Ascending aorta (tissue), 2 donors: ENCODE data around the gene RSPH9. TPM values are rescaled to one million over a fixed set of nuclear protein-coding genes. Genes with fewer than 3 reads are reported as not detected.
"Not testable (repeated sequence)": the region's sequence is repeated elsewhere in the genome, so short reads cannot be mapped to it uniquely, and the experiment has no call there.

ENCODE experiments used
- DNase-seq, 2 donors: peaks; one replicate each; pipeline ENCODE4 v3.0.0-alpha.2; 2019; ENCODE audit warnings: low spot score in 2 of 2
- H3K27ac ChIP-seq, 2 donors: fragments of 200-600 bp; sonication (generic); one replicate each; pipeline ENCODE4 v1.5.1; 2016 to 2017; ENCODE audit warnings: mild to moderate bottlenecking in 1 of 2
- H3K27me3 ChIP-seq: fragments of 200-600 bp; sonication (generic); one replicate; pipeline ENCODE4 v1.5.1; 2017
- H3K36me3 ChIP-seq, 2 donors: fragments of 200-600 bp; sonication (generic); one replicate each; pipeline ENCODE4 v1.5.1; 2016
- H3K4me1 ChIP-seq, 2 donors: fragments of 200-600 bp; sonication (generic); one replicate each; pipeline ENCODE4 v1.5.1; 2016 to 2017; ENCODE audit warnings: mild to moderate bottlenecking in 1 of 2
- H3K4me3 ChIP-seq, 2 donors: fragments of 200-600 bp; sonication (generic); one replicate each; pipeline ENCODE4 v1.5.1; 2016 to 2017; ENCODE audit warnings: mild to moderate bottlenecking in 1 of 2
- H3K9me3 ChIP-seq, 2 donors: fragments of 200-600 bp; sonication (generic); one replicate each; pipeline ENCODE4 v1.5.1; 2016
- intact Hi-C: fragments of 100-400 bp; cut with DNase I; formaldehyde crosslinking; loops from one replicate; pipeline ENCODE4 v1.15.1; 2023
- total RNA-seq: library from RNA; depleted of rRNA; stranded (reverse); fragments of >200 nt; gene quantifications from one replicate; pipeline ENCODE4 v1.1.0, GENCODE V29; 2016
- TF ChIP-seq, protein P1 (sequence below), 3 experiments: fragments of 200-600 bp in 2 of 3; fragments of 450-650 bp in 1 of 3; sonication (generic) in 2 of 3; IDR thresholded peaks; one replicate each; pipeline ENCODE4 v1.5.1; 2016 to 2019; ENCODE audit warnings: antibody characterized with exemption in 3 of 3, mild to moderate bottlenecking in 1 of 3, moderate library complexity in 1 of 3

The RSPH9 gene
- total RNA-seq, 1 donor from 2014 or later, result not detected

DNA sequence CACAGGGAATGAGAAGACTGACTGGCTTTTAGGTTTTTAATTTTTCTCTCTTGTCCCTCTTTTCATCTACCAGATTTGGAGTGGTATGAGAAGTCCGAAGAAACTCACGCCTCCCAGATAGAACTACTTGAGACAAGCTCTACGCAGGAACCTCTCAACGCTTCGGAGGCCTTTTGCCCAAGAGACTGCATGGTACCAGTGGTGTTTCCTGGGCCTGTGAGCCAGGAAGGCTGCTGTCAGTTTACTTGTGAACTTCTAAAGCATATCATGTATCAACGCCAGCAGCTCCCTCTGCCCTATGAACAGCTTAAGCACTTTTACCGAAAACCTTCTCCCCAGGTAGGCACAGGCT is 8.6 kb upstream of the RSPH9 start:
- H3K4me3 ChIP-seq, result peak overlapping the region; percentile 89 to 91
- H3K27ac ChIP-seq, result peak overlapping the region; percentile 80 to 86
- DNase-seq, result no peak
- peaks cover 14 to 33% of the 10 kb centered on the region in 2 donors for H3K36me3 ChIP-seq
- H3K27me3 ChIP-seq, result no peaks in the 10 kb centered on the region
- intact Hi-C loops, result no loop called here
- peaks cover 0 to 14% of the 10 kb centered on the region in 2 donors for H3K4me1 ChIP-seq
- no peaks in the 10 kb centered on the region for H3K9me3 ChIP-seq
- TF ChIP-seq, protein P1, sequence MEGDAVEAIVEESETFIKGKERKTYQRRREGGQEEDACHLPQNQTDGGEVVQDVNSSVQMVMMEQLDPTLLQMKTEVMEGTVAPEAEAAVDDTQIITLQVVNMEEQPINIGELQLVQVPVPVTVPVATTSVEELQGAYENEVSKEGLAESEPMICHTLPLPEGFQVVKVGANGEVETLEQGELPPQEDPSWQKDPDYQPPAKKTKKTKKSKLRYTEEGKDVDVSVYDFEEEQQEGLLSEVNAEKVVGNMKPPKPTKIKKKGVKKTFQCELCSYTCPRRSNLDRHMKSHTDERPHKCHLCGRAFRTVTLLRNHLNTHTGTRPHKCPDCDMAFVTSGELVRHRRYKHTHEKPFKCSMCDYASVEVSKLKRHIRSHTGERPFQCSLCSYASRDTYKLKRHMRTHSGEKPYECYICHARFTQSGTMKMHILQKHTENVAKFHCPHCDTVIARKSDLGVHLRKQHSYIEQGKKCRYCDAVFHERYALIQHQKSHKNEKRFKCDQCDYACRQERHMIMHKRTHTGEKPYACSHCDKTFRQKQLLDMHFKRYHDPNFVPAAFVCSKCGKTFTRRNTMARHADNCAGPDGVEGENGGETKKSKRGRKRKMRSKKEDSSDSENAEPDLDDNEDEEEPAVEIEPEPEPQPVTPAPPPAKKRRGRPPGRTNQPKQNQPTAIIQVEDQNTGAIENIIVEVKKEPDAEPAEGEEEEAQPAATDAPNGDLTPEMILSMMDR (IDR thresholded peaks at IDR 0.05), result no peak

- H3K9me3 ChIP-seq, result no peaks in the 10 kb centered on the region
- no peak overlapping the region for H3K4me3 ChIP-seq
- peaks cover 14 to 46% of the 10 kb centered on the region in 2 donors for H3K36me3 ChIP-seq
- H3K27ac ChIP-seq, result no peak overlapping the region
- TF ChIP-seq, protein P1 (IDR thresholded peaks at IDR 0.05), result no peak
- no peak for DNase-seq
- H3K4me1 ChIP-seq, result peaks cover 0 to 16% of the 10 kb centered on the region in 2 donors
- no peaks in the 10 kb centered on the region for H3K27me3 ChIP-seq
- intact Hi-C loops, result no loop called here
Observed at GRCh38 chr6:43639984-43640800, 4.6 kb upstream of the RSPH9 start.

- H3K9me3 ChIP-seq, result no peaks in the 10 kb centered on the region
- TF ChIP-seq, protein P1 (IDR thresholded peaks at IDR 0.05), result no peak
- H3K4me3 ChIP-seq, result peak overlapping the region; percentile 57 to 61
- no peaks in the 10 kb centered on the region for H3K27me3 ChIP-seq
- peaks cover 0 to 8% of the 10 kb centered on the region in 2 donors for H3K4me1 ChIP-seq
- no peak for DNase-seq
- H3K36me3 ChIP-seq, result peaks cover under 1 to 20% of the 10 kb centered on the region in 2 donors
- intact Hi-C loops, result no loop called here
- H3K27ac ChIP-seq, result no peak overlapping the region
Observed at GRCh38 chr6:43645613-43645964, 753 bp downstream of the RSPH9 start.

GRCh38 chr6:43647613-43648012 is 2.8 kb downstream of the RSPH9 start:
- H3K27ac ChIP-seq, result no peak overlapping the region
- H3K27me3 ChIP-seq, result no peaks in the 10 kb centered on the region
- no peak overlapping the region for H3K4me3 ChIP-seq
- intact Hi-C loops, result no loop called here
- TF ChIP-seq, protein P1 (IDR thresholded peaks at IDR 0.05), result no peak
- no peaks in the 10 kb centered on the region for H3K9me3 ChIP-seq
- DNase-seq, result no peak
- H3K36me3 ChIP-seq, result no peaks in the 10 kb centered on the region
- peaks cover 0 to 8% of the 10 kb centered on the region in 2 donors for H3K4me1 ChIP-seq

DNA sequence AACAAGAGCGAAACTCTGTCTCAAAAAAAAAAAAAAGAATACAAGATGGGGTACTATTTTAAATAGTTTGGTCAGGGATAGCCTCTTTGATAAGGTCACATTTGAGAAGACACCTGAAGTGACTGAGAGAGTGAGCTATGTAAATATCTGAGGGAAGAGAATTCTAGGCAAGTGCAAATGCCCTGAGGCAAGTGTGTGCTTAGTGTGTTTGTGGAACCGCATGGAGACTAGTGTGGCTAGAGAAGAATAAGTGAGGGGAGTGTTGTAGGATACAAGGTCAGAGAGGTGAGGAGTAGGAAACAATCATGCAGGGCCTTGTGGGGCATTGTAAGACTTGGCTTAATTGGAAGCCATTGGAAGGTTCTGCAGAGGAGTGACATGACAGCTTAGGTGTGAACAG is 3.4 kb downstream of the RSPH9 start:
- Histone ChIP-seq H3K4me3 (no peak overlapping the region), H3K27ac (no peak overlapping the region), H3K4me1 (peaks cover 0 to 8% of the 10 kb centered on the region in 2 donors), H3K9me3 (no peaks in the 10 kb centered on the region), H3K27me3 (no peaks in the 10 kb centered on the region), H3K36me3 (no peaks in the 10 kb centered on the region)
- no peak for DNase-seq
- intact Hi-C loops, result no loop called here
- TF ChIP-seq, protein P1 (IDR thresholded peaks at IDR 0.05), result no peak

DNA sequence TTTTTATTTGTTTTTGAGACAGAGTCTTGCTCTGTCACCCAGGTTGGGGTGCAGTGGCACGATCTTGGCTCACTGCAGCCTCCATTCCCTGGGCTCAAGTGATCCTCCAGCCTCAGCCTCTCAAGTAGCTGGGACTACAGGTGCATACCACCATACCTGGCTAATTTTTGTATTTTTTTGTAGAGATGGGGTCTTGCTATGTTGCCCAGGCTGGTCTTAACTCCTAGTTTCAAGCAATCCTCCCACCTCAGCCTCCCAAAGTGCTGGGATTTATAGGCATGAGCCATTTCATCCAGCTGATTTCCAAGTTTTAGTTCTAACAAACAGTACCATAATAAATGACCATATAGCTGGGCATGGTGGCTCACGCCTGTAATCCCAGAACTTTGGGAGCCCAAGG is 8.0 kb downstream of the RSPH9 start:
- DNase-seq, H3K36me3 ChIP-seq, H3K27me3 ChIP-seq, H3K4me3 ChIP-seq, intact Hi-C loops, H3K27ac ChIP-seq, H3K9me3 ChIP-seq, H3K4me1 ChIP-seq: not testable (repeated sequence)
